Measurements from ENCODE around the gene LIFR.

- TF ChIP-seq CTCF (IDR thresholded peaks at IDR 0.05) (no peak), ZFX (IDR thresholded peaks at IDR 0.05; ENCODE audit: borderline replicate concordance) (no peak)
Observed at GRCh38 chr5:38431242-38431853, 125.1 kb downstream of the LIFR start.

All from 22Rv1 (cell line).